NCI-H345 treated with DMSO at 0.1 percent for 48 hours (cell line): ENCODE results near the gene ULK4.
"Not testable (repeated sequence)": the region's sequence is repeated elsewhere in the genome, so short reads cannot be mapped to it uniquely, and the experiment has no call there.

Experiments used
- DNase-seq: peaks from one replicate; lab custom pipeline; 2025; ENCODE audit not compliant: unreplicated experiment; lab: John Stamatoyannopoulos, UW

The ULK4 gene

DNA sequence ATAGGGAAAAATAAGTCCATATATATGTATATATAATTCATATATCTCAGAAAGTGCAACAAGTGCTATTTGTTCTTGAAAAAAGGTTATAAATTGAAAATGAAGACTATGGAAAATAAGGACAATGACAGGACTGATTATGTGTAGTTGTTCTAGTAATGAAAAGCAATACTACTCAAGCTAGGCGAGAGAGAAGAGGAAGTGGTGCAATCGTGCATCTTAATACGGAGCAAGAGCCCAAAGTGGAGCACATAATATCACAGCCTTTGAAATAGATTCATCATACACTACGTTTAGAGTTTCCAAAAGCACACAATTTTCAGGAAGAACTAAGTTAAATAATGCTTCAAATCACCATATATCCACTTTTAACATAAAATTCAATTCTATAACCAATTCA is 87.9 kb downstream of the ULK4 start:
- no peak for DNase-seq

DNA sequence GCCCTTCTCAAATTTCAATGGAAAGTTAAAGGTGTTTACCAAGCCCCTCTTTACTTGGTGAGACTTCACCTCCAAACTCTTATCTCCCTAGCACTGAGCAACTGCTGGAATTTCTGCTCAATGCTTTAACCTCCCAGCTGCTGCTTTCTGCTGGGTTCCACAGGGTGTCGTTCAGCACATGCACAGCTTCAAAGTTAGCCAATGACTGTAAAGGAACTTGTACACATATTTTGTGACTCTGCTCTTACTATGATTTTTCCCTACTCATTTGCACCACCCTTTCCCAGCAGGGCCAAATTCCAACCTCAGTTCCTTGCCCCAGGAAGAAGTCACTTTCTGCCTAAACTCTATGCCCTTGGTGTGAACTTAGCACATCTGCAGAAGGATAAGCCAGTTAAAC is 89.7 kb downstream of the ULK4 start:
- no peak for DNase-seq

DNA sequence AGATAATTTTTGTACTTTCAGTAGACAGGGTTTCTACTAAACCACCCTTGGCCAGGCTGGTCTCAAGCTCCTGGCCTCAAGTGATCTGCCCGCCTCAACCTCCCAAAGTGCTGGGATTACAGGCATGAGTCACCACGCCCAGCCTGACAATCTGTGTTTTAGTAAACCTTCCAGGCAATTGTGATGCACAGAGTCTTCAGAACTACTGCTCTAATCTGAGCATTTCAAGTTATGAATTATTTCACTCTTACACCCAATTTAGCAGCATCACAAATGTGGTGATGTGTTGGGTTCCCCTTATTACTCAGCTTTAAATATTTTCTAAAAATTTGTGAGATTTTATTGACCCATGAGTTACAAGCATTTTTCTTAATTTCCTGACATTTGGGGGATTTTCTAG is 94.4 kb downstream of the ULK4 start:
- DNase-seq = no peak

DNA sequence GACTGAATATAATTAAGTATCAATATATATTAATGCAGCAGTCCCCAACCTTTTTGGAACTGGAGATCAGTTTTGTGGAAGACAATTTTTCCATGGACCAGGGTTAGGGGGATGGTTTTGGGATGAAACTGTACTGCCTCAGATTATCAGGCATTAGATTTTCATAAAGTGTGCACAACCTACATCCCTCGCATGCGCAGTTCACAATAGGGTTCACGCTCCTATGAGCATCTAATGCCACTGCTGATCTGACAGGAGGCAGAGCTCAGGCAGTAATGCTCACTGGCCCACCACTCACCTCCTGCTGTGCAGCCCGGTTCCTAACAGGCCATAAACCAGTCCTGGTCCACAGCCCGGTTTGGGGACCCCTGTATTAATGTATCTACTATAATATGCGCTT is 95.6 kb downstream of the ULK4 start:
- DNase-seq = no peak

DNA sequence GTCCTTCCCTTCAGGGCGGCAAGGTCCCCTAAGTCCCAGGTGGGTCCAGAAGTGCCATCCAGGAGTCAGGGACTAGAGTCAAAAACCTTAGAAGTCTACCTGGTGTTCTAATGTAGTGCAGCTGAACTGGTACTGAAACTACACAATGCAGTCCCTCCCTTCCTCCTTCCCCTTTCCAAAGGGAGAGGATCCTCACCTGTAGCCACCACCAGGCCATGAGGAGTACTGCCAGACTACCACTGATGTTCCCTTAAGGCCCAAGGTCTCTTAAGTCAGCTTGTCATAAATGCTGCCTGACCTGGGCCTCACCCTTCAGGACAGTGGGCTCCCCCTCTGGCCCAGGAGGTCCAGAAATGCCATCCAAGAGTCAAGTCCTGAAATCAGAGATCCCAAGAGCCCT is 98.9 kb downstream of the ULK4 start:
- no peak for DNase-seq

DNA sequence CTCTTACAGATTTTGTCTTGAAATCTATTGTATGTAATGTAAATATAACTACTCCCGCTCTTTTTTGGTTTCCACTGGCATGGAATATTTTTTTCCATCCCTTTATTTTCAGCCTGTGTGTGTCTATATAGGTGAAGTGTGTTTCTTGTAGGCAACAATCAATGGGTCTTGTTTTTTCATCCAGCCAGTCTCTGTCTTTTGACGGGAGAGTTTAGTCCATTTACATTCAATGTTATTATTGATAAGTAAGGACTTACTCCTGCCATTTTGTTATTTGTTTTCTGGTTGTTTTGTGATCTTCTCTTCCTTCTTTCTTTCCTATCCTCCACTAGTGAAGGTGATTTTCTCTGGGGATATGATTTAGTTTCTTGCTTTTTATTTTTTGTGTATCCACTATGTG is 101.4 kb downstream of the ULK4 start:
- not testable (repeated sequence) for DNase-seq

DNA sequence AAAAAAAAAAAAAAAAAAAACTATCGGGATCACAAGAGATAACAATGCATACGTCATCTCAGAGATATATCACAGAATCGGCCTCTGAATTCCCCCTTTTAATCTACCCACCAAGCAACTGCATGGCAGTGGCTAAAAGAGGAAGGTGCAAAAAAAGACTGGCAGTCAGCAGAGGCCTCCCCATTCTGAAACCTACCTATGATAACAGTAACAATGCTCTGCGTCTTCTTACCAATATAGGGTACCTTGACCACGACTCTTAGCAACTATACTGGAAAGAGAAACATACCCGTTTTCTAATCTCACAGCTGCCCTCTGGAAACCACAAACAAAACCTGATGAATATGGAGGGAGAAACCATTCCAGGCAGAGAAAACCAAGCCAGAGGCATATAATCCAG is 106.9 kb downstream of the ULK4 start:
- DNase-seq = no peak

DNA sequence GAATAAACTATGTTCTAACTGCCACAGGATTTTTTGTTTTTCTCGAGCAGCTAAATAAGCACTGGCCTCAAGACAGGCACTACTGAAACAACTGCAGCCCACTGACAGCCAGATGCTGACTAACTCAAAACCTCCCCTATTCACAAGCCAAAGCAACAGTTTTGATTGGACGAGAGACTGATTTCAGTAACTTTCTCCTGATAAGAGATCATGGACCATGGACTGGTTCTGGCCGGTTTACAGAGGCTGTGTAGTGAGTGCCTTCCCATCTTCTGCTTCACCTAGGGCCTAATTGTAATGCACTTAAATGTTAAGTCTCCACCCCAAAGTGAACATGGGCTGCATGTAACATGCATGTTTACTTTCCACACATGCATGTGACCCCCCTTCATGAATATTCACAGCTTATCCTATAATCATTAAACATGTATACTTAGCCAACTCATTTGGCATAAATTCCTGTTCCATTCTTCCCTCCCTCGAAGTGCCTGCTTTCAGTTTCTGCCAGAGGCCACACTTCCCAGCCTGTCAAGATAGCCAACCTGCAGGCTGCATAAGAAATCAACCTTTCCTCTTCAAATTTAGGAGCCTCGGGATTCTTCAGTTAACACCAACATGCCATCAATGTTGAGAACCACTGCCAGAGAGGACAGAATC is 108.2 kb downstream of the ULK4 start:
- DNase-seq = no peak

DNA sequence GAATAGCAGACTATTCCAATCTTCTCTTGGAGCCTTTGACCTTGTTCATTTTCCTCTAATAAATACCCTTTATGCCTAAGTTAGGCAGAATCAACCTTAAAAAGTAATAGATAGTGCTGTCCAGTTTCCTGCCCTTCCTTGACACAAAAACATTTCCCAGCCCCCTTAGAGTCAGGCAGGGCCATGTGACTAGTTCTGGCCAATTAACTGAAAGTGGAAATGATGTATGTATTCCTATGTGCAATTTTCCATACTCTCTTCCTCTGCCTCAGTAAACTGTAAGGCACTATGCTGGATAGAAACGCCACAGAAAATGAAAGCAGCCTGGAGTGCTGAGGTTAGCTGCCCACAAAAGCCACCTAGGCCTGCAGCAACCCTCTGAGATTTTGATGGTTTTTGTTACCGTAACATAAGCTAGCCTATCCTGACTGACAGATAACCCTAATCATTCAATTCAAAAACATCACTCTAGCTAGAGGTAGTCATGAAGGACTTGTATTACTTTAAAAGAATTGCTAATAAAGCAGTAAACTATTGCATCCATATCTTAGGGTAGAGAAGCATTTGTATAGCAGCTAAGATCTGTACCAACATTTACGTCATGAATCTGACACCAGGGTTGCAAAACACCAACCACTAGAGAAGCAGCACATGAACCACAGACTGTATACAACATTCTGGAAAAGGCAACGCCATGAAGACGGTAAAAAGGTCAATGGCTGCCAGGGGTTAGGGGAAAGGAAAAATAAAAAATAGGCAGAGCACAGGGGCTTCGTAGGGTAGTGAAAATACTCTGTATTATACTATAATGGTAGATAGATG is 112.9 kb downstream of the ULK4 start:
- no peak for DNase-seq

DNA sequence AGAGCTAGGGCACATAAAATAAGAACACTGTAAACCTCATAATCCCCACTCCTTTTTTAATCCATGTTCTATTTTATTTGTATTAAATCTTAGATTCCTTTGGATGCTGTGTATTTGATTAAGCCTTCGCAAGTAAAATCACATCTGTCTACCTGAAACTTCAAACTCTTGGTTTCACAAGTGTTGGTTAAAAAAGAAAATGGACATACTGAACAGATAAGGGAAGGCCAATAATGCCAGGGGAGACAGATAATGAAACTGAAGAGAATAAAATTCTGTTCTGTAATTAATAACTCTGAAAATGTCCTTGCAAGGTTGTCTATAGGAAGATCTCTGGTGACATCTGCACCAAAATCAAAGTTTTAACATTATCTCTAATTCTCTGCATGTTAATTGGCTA is 114.2 kb downstream of the ULK4 start:
- no peak for DNase-seq

DNA sequence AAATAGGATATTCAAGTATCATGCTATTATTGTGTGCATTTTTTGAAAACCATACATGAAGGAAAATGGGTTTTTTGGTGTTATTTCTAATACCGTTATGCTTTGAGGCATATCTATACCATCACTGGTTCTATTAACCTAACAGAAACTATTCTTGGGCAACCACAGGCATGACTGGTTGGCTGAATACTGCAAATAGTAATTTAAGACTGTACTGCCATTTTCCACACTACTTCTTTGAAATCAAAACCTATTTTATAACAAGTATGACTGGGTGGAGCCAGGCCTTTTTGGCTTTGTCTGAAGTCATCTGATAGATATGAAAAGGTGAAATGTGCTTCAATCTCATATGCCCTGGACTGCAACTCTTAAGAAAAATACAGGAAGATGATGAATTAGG is 115.1 kb downstream of the ULK4 start:
- DNase-seq = no peak

DNA sequence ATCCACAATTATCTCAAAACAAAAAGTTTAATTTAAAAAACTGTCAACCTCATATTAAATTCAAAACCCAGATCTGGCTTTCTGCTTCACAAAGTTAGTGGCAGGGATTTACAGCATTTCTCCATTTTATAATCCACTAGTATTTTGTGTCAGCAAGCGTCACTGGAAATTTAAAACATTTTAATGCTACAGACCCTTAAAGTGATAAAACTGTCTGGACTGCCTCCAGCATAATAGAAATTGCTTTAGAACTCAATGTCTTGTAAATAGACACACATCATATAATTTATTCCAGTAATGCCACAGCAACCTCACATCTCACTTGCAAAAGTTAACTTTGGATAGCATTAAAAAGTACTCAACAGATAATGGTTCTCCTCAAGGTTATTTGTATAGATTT is 116.1 kb downstream of the ULK4 start:
- no peak for DNase-seq

DNA sequence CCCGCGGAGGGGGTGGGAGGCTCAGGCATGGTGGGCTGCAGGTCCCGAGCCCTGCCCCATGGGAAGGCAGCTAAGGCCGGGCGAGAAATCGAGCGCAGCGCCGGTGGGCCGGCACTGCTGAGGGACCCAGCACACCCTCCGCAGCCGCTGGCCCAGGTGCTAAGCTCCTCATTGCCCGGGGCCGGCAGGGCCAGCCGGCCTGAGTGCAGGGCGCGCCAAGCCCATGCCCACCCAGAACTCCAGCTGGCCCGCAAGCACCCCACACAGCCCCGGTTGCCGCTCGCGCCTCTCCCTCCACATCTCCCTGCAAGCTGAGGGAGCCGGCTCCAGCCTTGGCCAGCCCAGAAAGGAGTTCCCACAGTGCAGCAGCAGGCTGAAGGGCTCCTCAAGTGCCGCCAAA is 117.6 kb downstream of the ULK4 start:
- DNase-seq = not testable (repeated sequence)

DNA sequence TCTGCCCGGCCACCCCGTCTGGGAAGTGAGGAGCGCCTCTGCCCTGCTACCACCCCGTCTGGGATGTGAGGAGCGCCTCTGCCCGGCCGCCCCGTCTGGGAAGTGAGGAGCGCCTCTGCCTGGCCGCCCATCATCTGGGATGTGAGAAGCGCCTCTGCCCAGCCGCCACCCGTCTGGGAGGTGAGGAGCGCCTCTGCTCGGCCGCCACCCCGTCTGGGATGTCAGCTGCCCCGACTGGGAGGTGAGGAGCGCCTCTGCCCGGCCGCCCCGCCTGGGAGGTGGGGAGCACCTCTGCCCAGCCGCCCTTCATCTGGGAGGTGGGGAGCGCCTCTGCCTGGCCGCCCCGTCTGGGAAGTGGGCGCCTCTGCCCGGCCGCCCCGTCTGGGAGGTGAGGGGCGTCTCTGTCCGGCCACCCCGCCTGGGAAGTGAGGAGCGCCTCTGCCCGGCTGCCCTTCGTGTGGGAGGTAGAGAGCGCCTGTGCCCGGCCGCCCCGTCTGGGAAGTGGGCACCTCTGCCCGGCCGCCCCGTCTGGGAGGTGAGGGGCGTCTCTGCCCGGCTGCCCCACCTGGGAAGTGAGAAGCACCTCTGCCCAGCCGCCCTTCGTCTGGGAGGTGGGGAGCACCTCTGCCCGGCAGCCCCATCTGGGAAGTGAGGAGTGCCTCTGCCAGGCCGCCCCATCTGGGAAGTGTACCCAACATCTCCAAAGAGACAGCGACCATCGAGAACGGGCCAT is 120.8 kb downstream of the ULK4 start:
- DNase-seq = not testable (repeated sequence)

DNA sequence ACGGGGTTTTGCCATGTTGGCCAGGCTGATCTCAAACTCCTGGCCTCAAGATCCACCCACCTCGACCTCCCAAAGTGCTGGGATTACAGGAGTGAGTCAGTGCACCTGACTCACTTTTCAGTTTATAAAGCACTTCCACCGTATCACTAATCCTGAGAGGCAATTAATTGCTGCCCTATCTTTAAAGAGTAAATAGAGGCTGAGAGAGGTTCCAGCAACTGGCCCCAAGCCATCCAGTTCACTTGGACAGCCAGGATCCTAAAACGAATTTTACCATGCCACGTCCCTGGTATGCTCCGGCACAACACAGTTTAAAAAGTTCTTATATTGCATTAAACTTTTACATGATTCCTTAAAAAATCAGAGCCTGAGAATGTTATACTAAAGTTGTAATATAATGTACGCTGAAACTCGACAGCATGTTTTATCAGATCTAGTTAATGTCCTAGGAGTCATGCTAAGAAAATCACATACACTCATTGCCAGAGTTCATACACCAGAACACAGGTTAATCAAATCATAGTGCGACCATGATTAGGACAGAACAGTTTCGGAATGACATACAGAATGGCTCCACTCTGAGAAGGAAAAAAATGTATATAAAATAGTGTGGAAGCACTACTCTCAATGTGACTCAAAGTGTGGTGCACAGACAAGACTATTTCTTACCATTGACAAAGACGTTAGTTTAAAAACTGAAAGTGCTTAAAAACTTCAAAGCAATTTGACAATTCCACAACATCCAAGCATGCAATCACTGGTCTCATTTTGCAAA is 125.4 kb downstream of the ULK4 start:
- no peak for DNase-seq

DNA sequence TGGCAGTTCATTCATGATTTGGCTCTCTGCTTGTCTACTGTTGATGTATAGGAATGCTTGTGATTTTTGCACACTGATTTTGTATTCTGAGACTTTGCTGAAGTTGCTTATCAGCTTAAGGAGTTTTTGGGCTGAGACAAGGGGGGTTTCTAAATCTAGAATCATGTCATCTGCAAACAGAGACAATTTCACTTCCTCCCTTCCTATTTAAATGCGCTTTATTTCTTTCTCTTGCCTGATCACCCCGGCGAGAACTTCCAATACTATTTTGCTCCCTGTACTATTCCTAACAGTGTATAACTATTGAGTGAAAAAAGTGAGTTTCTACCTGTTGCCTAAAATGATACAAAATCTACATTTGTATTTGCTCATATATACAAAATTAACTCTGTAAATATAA is 128.3 kb downstream of the ULK4 start:
- DNase-seq = no peak

DNA sequence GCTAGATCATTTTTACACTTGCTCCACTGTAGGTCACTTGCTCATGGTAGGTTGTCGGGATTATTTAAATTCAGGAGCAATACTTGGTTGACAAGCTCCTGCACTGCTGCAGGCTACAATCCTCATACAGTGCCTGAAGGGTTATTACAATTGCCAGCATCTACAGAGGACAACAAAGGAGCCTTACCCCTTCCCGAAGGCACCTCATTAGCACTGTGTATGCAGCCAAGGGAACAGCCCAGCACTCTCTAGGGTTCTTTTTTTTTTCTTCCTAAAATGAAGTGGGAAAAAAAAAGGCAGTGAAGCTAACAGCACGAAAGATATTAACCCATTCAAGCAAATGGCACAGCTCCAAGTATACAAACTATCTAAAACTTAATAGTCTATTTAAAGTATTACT is 142.7 kb downstream of the ULK4 start:
- no peak for DNase-seq

DNA sequence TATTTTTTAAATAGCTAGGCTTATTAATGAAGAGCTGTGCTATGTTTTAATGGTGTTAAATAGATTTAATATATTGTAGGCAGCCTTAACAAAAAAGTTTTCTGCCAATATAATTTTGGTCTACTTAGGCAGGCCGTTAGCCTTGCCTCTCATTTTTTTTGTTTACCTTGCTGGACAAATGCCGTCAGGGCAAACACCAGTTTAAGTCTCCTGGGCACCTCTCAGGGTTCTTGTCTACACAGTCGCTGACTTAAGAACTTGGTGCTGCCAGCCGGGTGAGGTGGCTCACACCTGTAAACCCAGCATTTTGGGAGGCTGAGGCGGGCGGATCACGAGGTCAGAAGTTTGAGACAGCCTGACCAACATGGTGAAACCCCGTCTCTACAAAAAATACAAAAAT is 153.3 kb downstream of the ULK4 start:
- no peak for DNase-seq

DNA sequence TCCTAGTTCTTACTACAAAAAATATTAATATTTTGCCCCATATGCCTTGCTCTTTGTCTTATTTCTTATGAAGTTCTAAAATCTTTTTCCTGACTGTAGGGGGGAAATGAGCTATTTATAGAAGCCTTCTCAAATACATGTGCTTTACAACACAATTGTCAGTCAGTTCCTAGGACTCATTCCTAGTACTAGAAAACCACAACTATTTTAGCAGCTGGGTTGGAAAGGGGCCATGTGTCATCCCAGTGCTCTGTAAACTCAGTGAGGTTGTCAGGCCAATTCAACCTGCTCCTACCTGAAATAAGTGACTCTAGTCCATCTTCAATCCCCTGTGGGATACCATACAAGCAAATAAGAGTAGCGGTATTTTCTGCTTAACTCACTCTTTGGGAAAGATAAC is 153.8 kb downstream of the ULK4 start:
- DNase-seq = no peak

DNA sequence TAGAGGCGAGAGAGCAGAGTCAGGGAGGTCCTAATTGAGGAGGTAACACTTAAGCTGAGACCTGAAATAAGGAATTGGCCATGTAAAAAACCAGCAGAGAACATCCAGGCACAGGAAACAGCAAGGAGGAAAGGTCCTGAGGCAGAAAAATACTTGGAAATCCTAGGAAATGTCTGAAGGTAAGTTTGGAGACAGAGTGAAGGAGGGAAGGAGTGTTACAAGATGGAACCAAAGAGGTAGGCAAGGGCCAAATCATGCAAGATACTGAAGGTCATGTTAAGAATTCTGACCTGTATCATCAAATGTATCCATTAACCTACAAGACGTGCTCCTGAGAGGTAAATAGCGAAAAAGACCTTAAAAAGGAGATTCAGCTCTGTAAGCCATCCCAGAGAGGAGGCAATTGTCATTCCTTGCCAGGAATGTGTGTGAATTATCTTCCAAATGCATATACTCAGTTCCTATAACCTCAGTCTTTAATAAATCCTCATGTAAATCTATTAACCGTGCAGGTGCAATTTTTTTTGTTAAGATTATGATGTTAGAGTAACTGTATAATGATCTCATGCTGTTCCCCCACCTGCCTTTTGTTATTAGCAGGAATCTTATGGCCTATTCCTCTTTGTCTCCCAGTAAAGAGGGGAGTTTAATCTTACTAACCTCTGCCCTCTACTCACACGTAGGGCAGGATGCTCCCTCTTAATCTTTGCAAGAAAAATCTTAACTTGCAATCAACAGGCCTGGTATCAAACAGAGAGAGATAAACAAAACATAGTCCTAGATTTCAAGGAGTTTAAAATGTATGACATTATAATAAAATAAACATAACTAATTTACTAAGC is 166.9 kb downstream of the ULK4 start:
- DNase-seq = no peak
